Mesendoderm (in vitro differentiated cells): ENCODE data around the gene EPHB2.
"Not testable (repeated sequence)": the region's sequence is repeated elsewhere in the genome, so short reads cannot be mapped to it uniquely, and the experiment has no call there.

Experiments used
- DNase-seq: peaks from one replicate; pipeline ENCODE4 v3.0.0; 2013
- H2AK5ac ChIP-seq: 2 replicates; pipeline ENCODE4 v1.6.1; 2013; ENCODE audit warnings: low read length, inconsistent platforms
- H2BK120ac ChIP-seq: 2 replicates; pipeline ENCODE4 v1.6.1; 2013; ENCODE audit warnings: low read depth, mild to moderate bottlenecking, low read length, moderate library complexity, mixed read lengths
- H2BK15ac ChIP-seq: replicated peaks from 2 replicates; pipeline ENCODE4 v1.6.1; 2013; ENCODE audit warnings: low read depth, mild to moderate bottlenecking, moderate library complexity
- H2BK5ac ChIP-seq: 2 replicates; pipeline ENCODE4 v1.6.1; 2013; ENCODE audit warnings: low read length, inconsistent platforms
- H3K18ac ChIP-seq: 2 replicates; pipeline ENCODE4 v1.6.1; 2013; ENCODE audit warnings: mild to moderate bottlenecking, low read length, mixed read lengths
- H3K23ac ChIP-seq: one replicate; pipeline ENCODE4 v1.6.1; 2013; ENCODE audit warnings: low read length
- H3K27ac ChIP-seq: 2 replicates; pipeline ENCODE4 v1.5.1; 2013; ENCODE audit warnings: low read depth, mild to moderate bottlenecking, inconsistent platforms, low read length, moderate library complexity
- H3K27me3 ChIP-seq: 2 replicates; pipeline ENCODE4 v1.6.1; 2013; ENCODE audit warnings: low read length, control low read depth, mild to moderate bottlenecking, inconsistent platforms; ENCODE audit not compliant: insufficient read depth, poor library complexity
- H3K36me3 ChIP-seq: 2 replicates; pipeline ENCODE4 v1.6.1; 2013; ENCODE audit warnings: low read length, inconsistent platforms; ENCODE audit not compliant: control insufficient read depth, insufficient read depth
- H3K4ac ChIP-seq: one replicate; pipeline ENCODE4 v1.6.1; 2013; ENCODE audit warnings: low read depth, mild to moderate bottlenecking, low read length, moderate library complexity
- H3K4me1 ChIP-seq: 2 replicates; pipeline ENCODE4 v1.6.1; 2013; ENCODE audit warnings: low read depth, low read length, inconsistent platforms; ENCODE audit not compliant: control insufficient read depth
- H3K4me2 ChIP-seq: 2 replicates; pipeline ENCODE4 v1.6.1; 2013; ENCODE audit warnings: low read length
- H3K4me3 ChIP-seq: 2 replicates; pipeline ENCODE4 v1.5.1; 2013; ENCODE audit warnings: mild to moderate bottlenecking, low read length
- H3K56ac ChIP-seq: one replicate; pipeline ENCODE4 v1.6.1; 2013; ENCODE audit warnings: low read length
- H3K79me1 ChIP-seq: 2 replicates; pipeline ENCODE4 v1.6.1; 2013; ENCODE audit warnings: low read length, inconsistent platforms
- H3K79me2 ChIP-seq: 2 replicates; pipeline ENCODE4 v1.6.1; 2013; ENCODE audit warnings: mild to moderate bottlenecking, low read length; ENCODE audit not compliant: control insufficient read depth, insufficient read depth
- H3K9ac ChIP-seq: 2 replicates; pipeline ENCODE4 v1.6.1; 2013; ENCODE audit warnings: low read length, inconsistent platforms
- H4K5ac ChIP-seq: one replicate; pipeline ENCODE4 v1.6.1; 2013; ENCODE audit warnings: low read length
- H4K8ac ChIP-seq: one replicate; pipeline ENCODE4 v1.6.1; 2013; ENCODE audit warnings: low read depth, mild to moderate bottlenecking, control low read depth, low read length, moderate library complexity
- WGBS: extraction: QIAGEN DNeasy Blood & Tissue Kit; methylation state at CpG from one replicate; pipeline ENCODE4 v1.1.7; 2013; ENCODE audit warnings: low lambda C conversion rate, missing lambda C conversion rate; ENCODE audit not compliant: insufficient coverage; ENCODE audit errors: extremely low coverage; 5-methylcytosine and 5-hydroxymethylcytosine counted together

The EPHB2 gene

DNA sequence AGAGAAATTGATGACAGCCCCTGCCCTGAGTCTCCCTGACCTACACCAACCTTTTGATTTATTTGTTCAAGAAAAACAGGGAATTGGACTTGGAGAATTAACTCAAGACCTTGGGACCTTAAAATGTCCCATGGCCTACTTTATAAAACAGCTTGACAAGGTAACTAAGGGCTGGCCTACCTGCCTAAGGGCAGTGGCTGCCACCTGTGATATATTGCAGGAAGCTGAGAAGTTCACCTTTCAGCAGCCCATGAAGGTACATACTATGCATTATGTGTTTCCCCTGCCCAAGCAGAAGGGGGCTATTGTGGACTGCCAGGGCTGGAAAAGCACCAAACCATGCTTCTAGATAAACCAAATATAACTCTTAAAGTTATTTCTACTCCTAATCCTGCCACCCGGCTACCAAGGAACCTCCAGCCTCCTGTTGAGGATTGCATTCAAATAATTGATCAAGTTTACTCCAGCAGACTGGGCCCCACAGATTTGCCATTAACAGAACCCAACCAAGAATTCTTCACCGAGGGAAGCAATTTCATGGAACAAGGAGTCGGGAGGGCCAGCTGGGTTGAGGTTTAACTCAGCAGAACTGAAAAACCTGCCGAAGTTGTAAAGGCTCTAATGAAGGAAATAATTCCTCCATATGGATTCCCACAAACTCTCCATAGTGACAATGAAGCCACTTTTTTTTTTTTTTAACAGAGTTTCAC, 233.9 kb downstream of the EPHB2 start:
- no peak overlapping the region for H3K18ac ChIP-seq
- no peak overlapping the region for H3K4me2 ChIP-seq
- no peak for DNase-seq
- H3K4ac ChIP-seq, result no peak overlapping the region
- H4K5ac ChIP-seq, result no peak overlapping the region
- H3K56ac ChIP-seq, result no peak overlapping the region
- H2BK5ac ChIP-seq, result no peak overlapping the region
- no peaks in the 10 kb centered on the region for H3K79me2 ChIP-seq
- H3K79me1 ChIP-seq, result no peaks in the 10 kb centered on the region
- no peaks in the 10 kb centered on the region for H3K36me3 ChIP-seq
- WGBS, result no CpG with 5 or more reads among the region's 4 CpGs
- no peak overlapping the region for H2BK15ac ChIP-seq
- no peak overlapping the region for H2AK5ac ChIP-seq
- H2BK120ac ChIP-seq, result no peak overlapping the region
- H3K9ac ChIP-seq, result no peak overlapping the region
- H3K27ac ChIP-seq, result no peak overlapping the region
- no peak overlapping the region for H3K23ac ChIP-seq
- no peak overlapping the region for H3K4me3 ChIP-seq
- no peaks in the 10 kb centered on the region for H3K4me1 ChIP-seq
- H3K27me3 ChIP-seq, result no peaks in the 10 kb centered on the region
- H4K8ac ChIP-seq, result no peak overlapping the region

DNA sequence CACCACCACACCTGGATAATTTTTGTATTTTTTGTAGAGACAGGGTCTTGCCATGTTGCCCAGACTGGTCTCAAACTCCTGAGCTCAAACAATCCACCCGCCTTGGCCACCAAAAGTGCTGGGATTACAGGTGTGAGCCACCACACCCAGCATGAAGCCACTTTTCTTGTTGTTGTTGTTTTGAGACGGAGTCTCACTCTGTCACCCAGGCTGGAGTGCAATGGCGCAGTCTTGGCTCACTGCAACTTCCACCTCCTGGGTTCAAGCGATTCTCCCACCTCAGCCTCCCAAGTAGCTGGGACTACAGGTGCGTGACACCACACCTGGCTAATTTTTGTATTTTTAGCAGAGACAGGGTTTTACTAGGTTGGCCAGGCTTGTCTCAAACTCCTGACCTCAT, 234.5 kb downstream of the EPHB2 start:
- not testable (repeated sequence) for DNase-seq, H3K4me1 ChIP-seq, H3K27ac ChIP-seq, H3K36me3 ChIP-seq, H3K4me3 ChIP-seq, H2BK15ac ChIP-seq, H4K5ac ChIP-seq, H3K56ac ChIP-seq, H4K8ac ChIP-seq, H3K27me3 ChIP-seq, H3K79me2 ChIP-seq, H3K79me1 ChIP-seq, H3K23ac ChIP-seq, H3K4me2 ChIP-seq, H2AK5ac ChIP-seq, H2BK5ac ChIP-seq, H3K9ac ChIP-seq, H2BK120ac ChIP-seq, H3K18ac ChIP-seq, H3K4ac ChIP-seq
- WGBS, result no CpG with 5 or more reads among the region's 5 CpGs

DNA sequence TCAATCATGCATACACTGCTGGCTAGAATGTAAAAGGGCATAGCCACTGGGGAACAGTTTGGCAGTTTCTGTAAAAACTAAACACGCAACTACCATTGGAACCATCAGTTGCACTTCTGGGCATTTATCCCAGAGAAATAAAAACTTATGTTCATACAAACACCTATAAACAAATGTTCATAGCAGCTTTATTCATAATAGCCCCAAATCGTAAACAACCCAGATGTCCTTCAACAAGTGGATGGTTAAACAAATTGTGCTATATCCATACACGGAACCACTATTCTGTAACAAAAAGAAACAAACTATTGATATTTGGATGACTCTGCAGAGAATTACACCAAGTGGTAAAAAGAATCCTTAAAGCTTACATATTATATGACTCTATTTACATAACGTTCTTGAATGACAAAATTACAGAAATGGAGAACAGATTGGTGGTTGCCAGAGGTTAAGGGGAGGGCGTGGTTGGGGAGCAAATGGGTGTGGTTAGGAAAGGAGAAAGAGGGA, 239.2 kb downstream of the EPHB2 start:
- H3K27ac ChIP-seq, result no peak overlapping the region
- H3K4me3 ChIP-seq, result no peak overlapping the region
- no peak overlapping the region for H3K56ac ChIP-seq
- H2BK15ac ChIP-seq, result no peak overlapping the region
- H3K23ac ChIP-seq, result no peak overlapping the region
- no CpG with 5 or more reads among the region's 5 CpGs for WGBS
- no peak overlapping the region for H3K4me2 ChIP-seq
- DNase-seq, result no peak
- no peak overlapping the region for H2BK5ac ChIP-seq
- no peak overlapping the region for H4K5ac ChIP-seq
- H3K18ac ChIP-seq, result no peak overlapping the region
- H3K27me3 ChIP-seq, result peaks cover 2% of the 10 kb centered on the region
- H2BK120ac ChIP-seq, result no peak overlapping the region
- H4K8ac ChIP-seq, result no peak overlapping the region
- no peaks in the 10 kb centered on the region for H3K36me3 ChIP-seq
- H2AK5ac ChIP-seq, result no peak overlapping the region
- H3K79me2 ChIP-seq, result no peaks in the 10 kb centered on the region
- no peak overlapping the region for H3K9ac ChIP-seq
- no peak overlapping the region for H3K4ac ChIP-seq
- no peaks in the 10 kb centered on the region for H3K79me1 ChIP-seq
- no peaks in the 10 kb centered on the region for H3K4me1 ChIP-seq

DNA sequence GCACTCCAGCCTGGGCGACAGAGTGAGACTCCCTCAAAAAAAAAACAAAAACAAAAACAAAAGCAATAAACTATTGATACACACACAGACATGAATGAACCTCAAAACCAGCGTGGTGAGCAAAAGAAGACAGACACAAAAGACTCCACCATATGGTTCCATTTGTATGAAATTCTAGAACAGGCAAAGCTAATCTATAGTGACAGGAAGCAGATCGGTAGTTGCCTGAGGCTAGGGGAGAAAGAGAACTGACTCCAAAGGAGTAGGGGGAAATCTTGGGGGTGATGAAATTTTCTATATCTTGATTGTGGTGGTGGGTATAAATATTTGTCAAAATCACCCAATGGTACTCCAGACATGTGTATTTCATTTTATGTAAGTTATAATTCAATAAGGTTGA, 241.2 kb downstream of the EPHB2 start:
- no peaks in the 10 kb centered on the region for H3K4me1 ChIP-seq
- H3K9ac ChIP-seq, result no peak overlapping the region
- no peak overlapping the region for H3K4me2 ChIP-seq
- H2AK5ac ChIP-seq, result no peak overlapping the region
- no CpG with 5 or more reads among the region's 3 CpGs for WGBS
- H2BK15ac ChIP-seq, result no peak overlapping the region
- H4K8ac ChIP-seq, result no peak overlapping the region
- H3K18ac ChIP-seq, result no peak overlapping the region
- H3K79me2 ChIP-seq, result no peaks in the 10 kb centered on the region
- H3K27ac ChIP-seq, result no peak overlapping the region
- no peak overlapping the region for H2BK120ac ChIP-seq
- H2BK5ac ChIP-seq, result no peak overlapping the region
- H3K79me1 ChIP-seq, result no peaks in the 10 kb centered on the region
- peaks cover 2% of the 10 kb centered on the region for H3K27me3 ChIP-seq
- no peaks in the 10 kb centered on the region for H3K36me3 ChIP-seq
- H3K56ac ChIP-seq, result no peak overlapping the region
- no peak overlapping the region for H3K4me3 ChIP-seq
- no peak for DNase-seq
- no peak overlapping the region for H4K5ac ChIP-seq
- H3K4ac ChIP-seq, result no peak overlapping the region
- H3K23ac ChIP-seq, result no peak overlapping the region

DNA sequence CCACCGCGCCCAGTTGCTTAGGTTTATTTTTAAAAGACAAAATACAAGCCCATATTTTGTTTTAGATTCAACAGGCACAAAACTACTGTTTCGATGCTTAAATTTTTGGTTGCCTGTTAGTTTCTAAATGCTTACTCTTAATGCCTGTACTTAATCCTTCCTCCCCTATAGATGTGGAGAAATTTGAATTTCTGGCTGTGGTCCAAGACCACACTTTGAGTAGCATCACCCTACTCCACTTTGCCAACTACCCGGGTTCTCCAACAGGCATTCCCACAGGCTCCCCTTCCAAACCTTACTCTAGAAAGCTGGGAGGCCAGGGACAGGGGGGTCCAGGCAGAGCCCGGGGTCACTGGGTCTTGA, 242.0 kb downstream of the EPHB2 start:
- no peaks in the 10 kb centered on the region for H3K4me1 ChIP-seq
- H3K79me1 ChIP-seq, result no peaks in the 10 kb centered on the region
- H2BK15ac ChIP-seq, result no peak overlapping the region
- no peak overlapping the region for H4K5ac ChIP-seq
- no peak overlapping the region for H3K18ac ChIP-seq
- no peak overlapping the region for H3K9ac ChIP-seq
- H2BK5ac ChIP-seq, result no peak overlapping the region
- no peaks in the 10 kb centered on the region for H3K36me3 ChIP-seq
- H3K23ac ChIP-seq, result no peak overlapping the region
- H3K4me3 ChIP-seq, result no peak overlapping the region
- H3K4ac ChIP-seq, result no peak overlapping the region
- H3K56ac ChIP-seq, result no peak overlapping the region
- no peak overlapping the region for H2AK5ac ChIP-seq
- no peak overlapping the region for H3K4me2 ChIP-seq
- H3K27me3 ChIP-seq, result peaks cover 2% of the 10 kb centered on the region
- no CpG with 5 or more reads among the region's 5 CpGs for WGBS
- H4K8ac ChIP-seq, result no peak overlapping the region
- H3K79me2 ChIP-seq, result no peaks in the 10 kb centered on the region
- no peak overlapping the region for H2BK120ac ChIP-seq
- no peak overlapping the region for H3K27ac ChIP-seq
- DNase-seq, result no peak
